ENCODE results near the gene ZNF764.

GRCh38 chr16:30552956-30553355 is 5.2 kb downstream of the ZNF764 start:
- TF ChIP-seq CTCF (conservative IDR thresholded peaks at IDR 0.05) (no peak), ZFX (IDR thresholded peaks at IDR 0.05) (no peak)

All from C4-2B (cell line).